ENCODE data around the gene SH3GL3. TPM values are rescaled to one million over a fixed set of nuclear protein-coding genes. Genes with fewer than 3 reads are reported as not detected.

Gene SH3GL3
- total RNA-seq, 2 experiments from 2014 or later, result not detected

DNA sequence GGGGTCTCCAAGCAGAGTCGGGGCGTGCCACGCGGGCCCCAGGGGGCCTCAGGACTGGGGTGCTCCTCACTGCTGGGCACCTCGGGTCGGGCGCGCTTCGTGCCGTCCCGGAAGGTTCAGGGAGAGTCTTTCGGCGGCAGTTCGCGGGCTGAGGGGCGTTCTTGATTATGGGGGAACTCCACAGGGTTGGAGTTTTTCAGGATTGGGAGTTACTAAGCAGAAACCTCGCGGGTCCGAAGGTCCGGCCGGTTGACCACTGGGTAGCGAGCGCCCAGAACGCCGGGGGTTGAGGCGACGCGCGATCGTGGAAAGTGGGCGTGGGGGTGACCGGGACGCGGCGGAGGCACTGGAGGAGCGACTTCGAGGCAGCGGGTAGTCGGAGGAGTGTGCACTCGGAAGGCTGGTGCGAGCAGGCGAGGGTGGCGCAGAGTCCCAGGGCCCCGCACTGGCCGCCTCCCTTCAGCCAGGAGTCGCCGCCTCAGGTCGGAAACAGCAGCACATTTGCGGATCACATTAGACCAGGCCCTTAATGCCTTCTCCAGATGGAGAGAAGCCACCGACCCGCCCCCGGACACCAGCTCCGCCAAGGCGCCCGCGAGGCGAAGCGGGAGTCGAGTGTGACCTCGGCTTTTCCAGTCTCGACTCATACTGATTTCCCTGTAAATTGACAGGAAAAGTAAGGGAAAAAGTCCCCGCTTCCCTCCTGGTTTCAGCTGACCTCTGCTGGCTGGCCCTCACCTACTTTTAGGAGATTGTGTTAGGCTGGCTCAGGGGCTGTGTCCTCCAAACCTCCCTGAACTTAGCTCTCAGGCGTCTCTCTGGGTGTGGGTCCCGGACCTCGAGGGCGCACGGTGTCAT is 207.5 kb downstream of the SH3GL3 start:
- CTCF ChIA-PET (ENCODE audit: unreplicated experiment), result no interaction called here
- BruUV-seq (replicated peaks), result no TSS peak
- H3K79me2 ChIP-seq (ENCODE audit: insufficient read depth, low read depth, low read length), result no peaks in the 10 kb centered on the region
- no peak for DNase-seq (ENCODE audit: low spot score)
- H2AFZ ChIP-seq (ENCODE audit: low read length), result no peak overlapping the region
- no peaks in the 10 kb centered on the region for H3K9me3 ChIP-seq (ENCODE audit: low read length)
- H3K4me3 ChIP-seq (ENCODE audit: low read depth, low read length, poor library complexity, severe bottlenecking), result no peak overlapping the region
- H3K27ac ChIP-seq (ENCODE audit: low read depth, low read length, poor library complexity, severe bottlenecking), result no peak overlapping the region
- no peaks in the 10 kb centered on the region for H4K20me1 ChIP-seq (ENCODE audit: insufficient read depth, low read length)
- TF ChIP-seq, protein P1, sequence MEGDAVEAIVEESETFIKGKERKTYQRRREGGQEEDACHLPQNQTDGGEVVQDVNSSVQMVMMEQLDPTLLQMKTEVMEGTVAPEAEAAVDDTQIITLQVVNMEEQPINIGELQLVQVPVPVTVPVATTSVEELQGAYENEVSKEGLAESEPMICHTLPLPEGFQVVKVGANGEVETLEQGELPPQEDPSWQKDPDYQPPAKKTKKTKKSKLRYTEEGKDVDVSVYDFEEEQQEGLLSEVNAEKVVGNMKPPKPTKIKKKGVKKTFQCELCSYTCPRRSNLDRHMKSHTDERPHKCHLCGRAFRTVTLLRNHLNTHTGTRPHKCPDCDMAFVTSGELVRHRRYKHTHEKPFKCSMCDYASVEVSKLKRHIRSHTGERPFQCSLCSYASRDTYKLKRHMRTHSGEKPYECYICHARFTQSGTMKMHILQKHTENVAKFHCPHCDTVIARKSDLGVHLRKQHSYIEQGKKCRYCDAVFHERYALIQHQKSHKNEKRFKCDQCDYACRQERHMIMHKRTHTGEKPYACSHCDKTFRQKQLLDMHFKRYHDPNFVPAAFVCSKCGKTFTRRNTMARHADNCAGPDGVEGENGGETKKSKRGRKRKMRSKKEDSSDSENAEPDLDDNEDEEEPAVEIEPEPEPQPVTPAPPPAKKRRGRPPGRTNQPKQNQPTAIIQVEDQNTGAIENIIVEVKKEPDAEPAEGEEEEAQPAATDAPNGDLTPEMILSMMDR (conservative IDR thresholded peaks at IDR 0.05; ENCODE audit: low read length), result no peak
- TF ChIP-seq EZH2phosphoT487 (IDR thresholded peaks at IDR 0.05; ENCODE audit: borderline replicate concordance, low read depth, low read length), result no peak
- no peak overlapping the region for H3K4me2 ChIP-seq (ENCODE audit: low read length)
- H3K36me3 ChIP-seq (ENCODE audit: insufficient read depth, low read length), result no peaks in the 10 kb centered on the region
- POLR2A ChIA-PET, result no interaction called here
- H3K4me1 ChIP-seq (ENCODE audit: insufficient read depth, low read length, poor library complexity, severe bottlenecking), result no peaks in the 10 kb centered on the region
- intact Hi-C loops (cut with micrococcal nuclease; ENCODE audit: unreplicated experiment), result no loop called here
- H3K9me2 ChIP-seq (ENCODE audit: insufficient read depth, low read length), result no peaks in the 10 kb centered on the region

DNA sequence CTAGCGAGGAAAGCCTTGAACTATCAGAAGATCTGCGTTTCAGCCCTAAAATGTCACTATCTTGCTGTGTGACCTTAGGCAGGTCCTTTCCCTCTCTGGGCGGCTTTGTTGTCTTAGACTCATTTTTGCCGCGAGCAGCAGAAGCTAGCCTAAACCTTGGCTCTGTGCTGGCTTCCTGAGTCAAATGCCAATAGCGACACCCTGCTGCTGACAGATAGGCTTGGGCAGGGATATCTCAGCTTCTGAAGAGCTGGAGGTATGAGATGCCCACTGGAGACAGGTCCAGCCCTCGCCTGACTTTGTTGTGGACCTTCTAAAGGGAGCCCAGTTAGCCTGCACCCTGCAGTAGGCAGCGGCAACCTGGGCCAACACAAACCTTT is 208.1 kb downstream of the SH3GL3 start:
- DNase-seq (ENCODE audit: low spot score), result no peak
- H3K27ac ChIP-seq (ENCODE audit: low read depth, low read length, poor library complexity, severe bottlenecking), result no peak overlapping the region
- no peak overlapping the region for H3K4me2 ChIP-seq (ENCODE audit: low read length)
- H3K9me2 ChIP-seq (ENCODE audit: insufficient read depth, low read length), result no peaks in the 10 kb centered on the region
- no peaks in the 10 kb centered on the region for H3K9me3 ChIP-seq (ENCODE audit: low read length)
- ChIA-PET POLR2A (no interaction called here), CTCF (ENCODE audit: unreplicated experiment) (no interaction called here)
- no peaks in the 10 kb centered on the region for H3K36me3 ChIP-seq (ENCODE audit: insufficient read depth, low read length)
- H3K79me2 ChIP-seq (ENCODE audit: insufficient read depth, low read depth, low read length), result no peaks in the 10 kb centered on the region
- H2AFZ ChIP-seq (ENCODE audit: low read length), result no peak overlapping the region
- H3K4me3 ChIP-seq (ENCODE audit: low read depth, low read length, poor library complexity, severe bottlenecking), result no peak overlapping the region
- H4K20me1 ChIP-seq (ENCODE audit: insufficient read depth, low read length), result no peaks in the 10 kb centered on the region
- intact Hi-C loops (cut with micrococcal nuclease; ENCODE audit: unreplicated experiment), result no loop called here
- no peaks in the 10 kb centered on the region for H3K4me1 ChIP-seq (ENCODE audit: insufficient read depth, low read length, poor library complexity, severe bottlenecking)
- TF ChIP-seq, protein P1 (conservative IDR thresholded peaks at IDR 0.05; ENCODE audit: low read length), result no peak
- TF ChIP-seq EZH2phosphoT487 (IDR thresholded peaks at IDR 0.05; ENCODE audit: borderline replicate concordance, low read depth, low read length), result no peak
- BruUV-seq (replicated peaks), result no TSS peak

DNA sequence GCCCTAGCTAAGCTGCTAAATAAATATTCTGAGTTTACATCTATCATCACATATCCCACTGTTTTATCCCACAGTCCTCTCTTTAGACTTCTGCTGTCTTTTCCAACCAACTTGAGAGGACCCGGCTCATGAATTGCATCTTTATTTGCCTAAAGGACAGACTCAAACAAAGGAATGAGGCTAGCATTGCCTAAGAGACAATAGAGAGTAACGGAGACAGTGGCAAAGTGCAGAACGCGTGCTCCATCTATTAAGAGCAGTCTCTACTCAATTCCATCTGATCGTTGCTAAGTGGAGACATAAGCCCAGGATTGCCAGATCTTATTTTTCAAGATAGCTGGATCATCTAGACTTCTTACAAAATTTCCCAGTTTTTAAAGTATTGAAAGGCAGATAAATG is 209.1 kb downstream of the SH3GL3 start:
- DNase-seq (ENCODE audit: low spot score), result no peak
- H3K27ac ChIP-seq (ENCODE audit: low read depth, low read length, poor library complexity, severe bottlenecking), result no peak overlapping the region
- CTCF ChIA-PET (ENCODE audit: unreplicated experiment), result no interaction called here
- no TSS peak for BruUV-seq (replicated peaks)
- POLR2A ChIA-PET, result interaction anchor here (0.5 kb wide), 1 partner anchor 395 kb away, joined by 3 read pairs; no protein-coding TSS in a partner anchor
- H4K20me1 ChIP-seq (ENCODE audit: insufficient read depth, low read length), result no peaks in the 10 kb centered on the region
- H3K36me3 ChIP-seq (ENCODE audit: insufficient read depth, low read length), result no peaks in the 10 kb centered on the region
- H3K4me2 ChIP-seq (ENCODE audit: low read length), result no peak overlapping the region
- no peaks in the 10 kb centered on the region for H3K79me2 ChIP-seq (ENCODE audit: insufficient read depth, low read depth, low read length)
- H3K4me3 ChIP-seq (ENCODE audit: low read depth, low read length, poor library complexity, severe bottlenecking), result no peak overlapping the region
- no peak for TF ChIP-seq EZH2phosphoT487 (IDR thresholded peaks at IDR 0.05; ENCODE audit: borderline replicate concordance, low read depth, low read length)
- TF ChIP-seq, protein P1 (conservative IDR thresholded peaks at IDR 0.05; ENCODE audit: low read length), result no peak
- H3K9me3 ChIP-seq (ENCODE audit: low read length), result no peaks in the 10 kb centered on the region
- H2AFZ ChIP-seq (ENCODE audit: low read length), result no peak overlapping the region
- H3K4me1 ChIP-seq (ENCODE audit: insufficient read depth, low read length, poor library complexity, severe bottlenecking), result no peaks in the 10 kb centered on the region
- no peaks in the 10 kb centered on the region for H3K9me2 ChIP-seq (ENCODE audit: insufficient read depth, low read length)
- intact Hi-C loops (cut with micrococcal nuclease; ENCODE audit: unreplicated experiment), result no loop called here

Data from OCI-LY7 (cell line).